Fibroblast of lung (primary cell): ENCODE data around the gene GABBR2.

Source experiments
- EZH2 ChIP-seq: IDR thresholded peaks from 2 replicates; pipeline ENCODE4 v1.5.1; 2012; ENCODE audit warnings: low read length, control low read depth, mild to moderate bottlenecking; ENCODE audit errors: missing control alignments
- TF ChIP-seq, protein P1 (sequence below), 2 donors: IDR thresholded peaks in 1 of 2; conservative IDR thresholded peaks in 1 of 2; 1 replicate in 1 of 2; 2 replicates in 1 of 2; pipeline ENCODE4 v1.5.1; 2011 to 2012; ENCODE audit warnings: low read length in 2 of 2, control low read depth in 1 of 2, inconsistent platforms in 1 of 2, low read depth in 1 of 2, mild to moderate bottlenecking in 1 of 2

DNA sequence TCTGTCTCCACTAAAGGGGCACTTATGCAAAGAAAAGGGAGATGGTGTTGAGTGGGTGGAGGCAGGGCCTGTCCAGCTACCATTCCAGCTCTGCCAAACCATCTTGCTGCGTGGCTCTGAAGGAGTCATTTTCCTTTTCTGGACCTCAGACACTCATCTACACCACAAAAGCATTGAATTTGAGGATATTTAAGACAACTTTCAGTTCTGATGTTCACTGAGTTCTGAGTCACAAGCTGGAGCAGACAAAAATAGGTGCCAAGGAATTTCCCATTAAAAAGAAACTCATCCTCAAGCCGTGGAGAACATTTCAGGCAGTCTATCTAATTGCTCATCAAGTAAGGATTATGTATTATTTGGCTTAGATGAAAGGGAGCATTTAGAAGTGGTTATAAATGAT, 258.2 kb downstream of the GABBR2 start:
- TF ChIP-seq, protein P1, sequence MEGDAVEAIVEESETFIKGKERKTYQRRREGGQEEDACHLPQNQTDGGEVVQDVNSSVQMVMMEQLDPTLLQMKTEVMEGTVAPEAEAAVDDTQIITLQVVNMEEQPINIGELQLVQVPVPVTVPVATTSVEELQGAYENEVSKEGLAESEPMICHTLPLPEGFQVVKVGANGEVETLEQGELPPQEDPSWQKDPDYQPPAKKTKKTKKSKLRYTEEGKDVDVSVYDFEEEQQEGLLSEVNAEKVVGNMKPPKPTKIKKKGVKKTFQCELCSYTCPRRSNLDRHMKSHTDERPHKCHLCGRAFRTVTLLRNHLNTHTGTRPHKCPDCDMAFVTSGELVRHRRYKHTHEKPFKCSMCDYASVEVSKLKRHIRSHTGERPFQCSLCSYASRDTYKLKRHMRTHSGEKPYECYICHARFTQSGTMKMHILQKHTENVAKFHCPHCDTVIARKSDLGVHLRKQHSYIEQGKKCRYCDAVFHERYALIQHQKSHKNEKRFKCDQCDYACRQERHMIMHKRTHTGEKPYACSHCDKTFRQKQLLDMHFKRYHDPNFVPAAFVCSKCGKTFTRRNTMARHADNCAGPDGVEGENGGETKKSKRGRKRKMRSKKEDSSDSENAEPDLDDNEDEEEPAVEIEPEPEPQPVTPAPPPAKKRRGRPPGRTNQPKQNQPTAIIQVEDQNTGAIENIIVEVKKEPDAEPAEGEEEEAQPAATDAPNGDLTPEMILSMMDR (conservative IDR thresholded peaks at IDR 0.05 in 1 of 2, IDR thresholded peaks at IDR 0.05 in 1 of 2; ENCODE audit: low read depth in 1 of 2, low read length in 2 of 2): no peak
- TF ChIP-seq EZH2: no peak
